Activated CD4-positive, CD25-positive, alpha-beta regulatory T cell (primary cell): ENCODE data around the gene MAN2B1.

ENCODE experiments used
- DNase-seq, 4 experiments: peaks; one replicate each; lab custom pipeline; 2025; lab: John Stamatoyannopoulos, UW

MAN2B1 gene

DNA sequence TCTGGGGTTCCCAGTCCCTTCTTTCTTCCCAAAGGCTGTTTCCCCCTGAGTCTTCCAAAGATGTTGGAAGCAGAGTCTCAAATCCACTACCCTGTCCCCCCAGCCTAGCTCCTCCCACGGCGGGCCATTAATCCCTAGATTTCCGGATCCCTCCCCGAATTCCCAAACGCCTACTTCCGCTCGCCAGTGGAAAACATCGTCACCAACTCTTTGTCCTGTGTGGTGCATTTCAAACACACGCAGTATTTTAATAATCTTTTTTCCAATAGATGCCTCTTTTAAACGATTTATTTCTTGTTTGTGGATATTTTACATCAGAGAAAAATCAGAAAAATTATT lies 55.2 kb downstream of the MAN2B1 start:
- DNase-seq = no peak

DNA sequence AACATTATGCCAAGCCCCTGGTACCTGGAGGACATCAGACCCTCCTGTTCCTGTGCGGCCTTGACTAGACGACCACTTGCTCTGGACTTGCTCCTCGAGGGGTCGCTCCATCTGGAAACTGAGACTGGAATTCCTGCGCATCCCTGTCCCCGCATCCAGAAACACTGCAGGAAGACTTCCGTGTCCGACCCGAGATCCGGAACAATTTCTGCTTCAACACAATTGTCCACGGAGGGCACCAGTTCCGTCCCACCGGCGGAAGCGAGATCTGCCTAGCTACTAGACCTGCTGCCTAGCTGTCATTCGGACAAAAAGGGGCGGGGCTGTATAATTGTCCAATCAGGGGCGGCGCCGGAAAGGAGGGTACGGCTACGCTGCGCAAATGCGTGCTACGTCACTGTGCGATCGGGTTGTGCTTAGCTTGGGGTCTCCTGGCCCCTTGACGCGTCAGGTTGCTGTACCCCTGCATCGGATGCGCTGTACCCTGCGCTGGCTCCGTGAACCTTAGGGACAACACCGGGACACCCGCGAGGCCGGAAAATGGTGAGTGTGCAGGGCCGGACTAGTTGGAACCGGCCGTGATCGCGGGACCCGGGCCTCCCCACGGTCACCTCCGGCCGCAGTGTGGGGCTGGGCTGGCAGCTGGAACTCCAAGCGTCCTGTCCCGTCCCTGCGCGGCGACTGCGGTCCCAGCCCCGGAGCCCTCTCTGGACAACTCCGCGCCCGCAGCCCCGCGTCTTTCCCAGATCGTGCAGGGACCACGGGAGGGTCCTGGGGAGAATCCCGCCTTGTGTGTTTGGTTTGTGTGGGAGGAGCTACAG lies 55.8 kb downstream of the MAN2B1 start, which contains the start of the genes ZNF490 and ZNF791:
Gene ZNF490, minus strand, starts transcription at position 274 of the 821 bp plus-strand sequence. Its CDS starts 133 bp downstream, at position 141.
Gene ZNF791, plus strand, starts transcription at position 381 of the 821 bp plus-strand sequence. Its CDS starts 160 bp downstream, at position 541.
- DNase-seq = peak; percentile 90 to 93 (median 92)

DNA sequence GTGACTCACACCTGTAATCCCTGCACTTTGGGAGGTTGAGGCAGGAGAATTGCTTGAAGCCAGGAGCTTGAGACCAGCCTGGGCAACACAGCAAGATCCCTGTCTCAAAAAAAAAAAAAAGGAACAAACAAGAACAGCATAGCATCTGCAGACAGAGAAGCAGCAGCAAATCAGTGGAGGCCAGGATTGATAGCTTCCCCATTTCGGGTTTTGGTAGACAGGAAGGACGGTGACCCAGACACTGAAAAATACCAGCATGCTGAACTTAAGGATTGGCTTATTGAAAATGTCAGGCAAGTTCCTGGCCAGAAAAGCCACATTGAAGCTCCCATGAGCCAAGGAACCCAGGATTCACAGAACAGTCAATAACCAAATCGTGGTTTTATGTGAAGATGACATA lies 58.9 kb downstream of the MAN2B1 start:
- DNase-seq = no peak

DNA sequence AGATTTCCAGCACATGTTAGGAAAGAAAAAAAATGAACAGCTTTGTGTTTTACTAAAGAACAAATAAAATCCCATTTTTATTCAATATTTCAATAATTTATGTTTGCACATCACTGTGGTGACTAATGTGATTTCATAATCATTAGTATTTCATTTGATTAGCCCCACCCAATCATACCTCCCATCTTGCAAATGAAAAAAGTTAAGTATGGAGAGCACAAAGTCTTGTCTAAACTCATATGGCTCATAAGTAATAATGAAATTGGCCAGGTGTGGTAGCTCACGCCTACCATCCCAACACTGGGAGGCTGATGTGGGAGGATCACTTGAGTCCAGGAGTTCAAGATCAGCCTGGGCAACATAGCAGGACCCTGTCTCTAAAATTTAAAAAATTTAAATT lies 59.7 kb downstream of the MAN2B1 start:
- DNase-seq = no peak

DNA sequence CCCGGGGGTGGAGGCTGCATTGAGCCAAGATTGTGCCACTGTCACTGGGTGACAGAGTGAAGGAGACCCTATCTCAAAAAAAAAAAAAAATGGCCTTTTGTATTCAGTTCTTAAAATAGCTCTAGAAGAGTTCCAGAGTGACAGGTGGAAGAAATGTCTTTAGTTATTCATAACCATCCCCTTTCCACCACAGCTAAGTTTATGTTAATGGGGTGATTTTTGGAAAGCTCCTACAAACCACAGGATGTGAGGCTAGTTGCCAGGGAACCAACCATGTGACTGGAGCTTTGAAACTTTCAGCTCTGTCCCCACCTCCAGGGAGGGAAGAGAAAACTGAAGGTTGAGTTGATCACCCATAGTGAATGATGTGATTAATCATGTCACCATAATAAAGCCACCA lies 62.8 kb downstream of the MAN2B1 start:
- DNase-seq = peak in 1 of 4 experiments; percentile 4

DNA sequence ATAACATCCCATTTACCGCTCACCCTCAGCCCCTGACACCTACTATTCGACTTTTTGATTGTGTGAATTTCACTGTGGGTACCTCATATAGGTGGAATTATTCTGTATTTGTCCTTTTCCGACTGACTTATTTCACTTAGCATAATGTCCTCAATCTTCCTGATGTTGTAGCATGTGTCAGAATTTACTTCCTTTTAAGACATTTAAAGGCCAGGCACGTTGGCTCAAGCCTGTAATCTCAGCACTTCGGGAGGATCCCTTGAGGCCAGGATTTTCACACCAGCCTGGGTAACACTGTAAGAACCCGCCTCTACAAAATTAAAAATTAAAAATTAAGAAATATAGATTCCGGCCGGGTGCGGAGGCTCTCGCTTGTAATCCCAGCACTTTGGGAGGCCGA lies 68.9 kb downstream of the MAN2B1 start:
- DNase-seq = no peak

DNA sequence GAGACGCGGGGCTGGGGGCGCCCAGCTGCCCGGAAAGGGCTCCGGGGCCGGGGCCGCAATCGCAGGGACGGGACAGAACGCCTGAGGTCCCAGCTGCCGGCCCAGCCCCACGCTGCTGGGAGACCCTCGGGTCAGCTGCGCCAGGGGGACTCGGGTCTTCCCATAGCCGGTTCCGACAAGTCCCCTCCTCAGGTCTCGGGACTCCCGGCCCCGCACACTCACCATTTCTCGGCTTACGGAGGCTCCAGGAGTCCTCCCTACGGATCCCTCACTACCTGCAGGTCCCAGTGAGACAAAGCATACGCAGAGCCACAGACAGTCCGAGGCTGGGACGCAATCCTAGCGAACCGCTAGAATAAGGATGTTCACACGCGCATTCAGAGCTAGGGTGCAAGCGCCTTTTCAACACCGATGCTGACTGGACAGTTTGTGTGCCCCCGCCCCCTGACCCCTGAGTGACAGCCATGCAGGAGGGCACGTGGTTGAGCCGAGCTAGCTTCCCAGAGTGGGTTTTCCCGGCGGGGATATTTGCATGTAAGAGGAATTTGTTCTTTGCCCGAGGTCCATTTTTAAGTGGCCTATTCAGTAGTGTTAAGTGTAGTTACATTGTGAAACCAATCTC lies 69.5 kb downstream of the MAN2B1 start:
- DNase-seq = no peak
